DND-41 (cell line): Measurements from ENCODE around the gene GSKIP.

ENCODE experiments used
- EZH2 ChIP-seq: IDR thresholded peaks from 3 replicates; pipeline ENCODE4 v1.6.1; 2012; ENCODE audit warnings: borderline replicate concordance, low read depth, mild to moderate bottlenecking, moderate library complexity, low read length, inconsistent platforms; ENCODE audit not compliant: severe bottlenecking
- TF ChIP-seq, protein P1 (sequence below): IDR thresholded peaks from 2 replicates; pipeline ENCODE4 v1.5.1; 2012; ENCODE audit warnings: borderline replicate concordance, low read length, moderate library complexity, mild to moderate bottlenecking; ENCODE audit not compliant: poor library complexity, severe bottlenecking; ENCODE audit errors: extremely low read depth

DNA sequence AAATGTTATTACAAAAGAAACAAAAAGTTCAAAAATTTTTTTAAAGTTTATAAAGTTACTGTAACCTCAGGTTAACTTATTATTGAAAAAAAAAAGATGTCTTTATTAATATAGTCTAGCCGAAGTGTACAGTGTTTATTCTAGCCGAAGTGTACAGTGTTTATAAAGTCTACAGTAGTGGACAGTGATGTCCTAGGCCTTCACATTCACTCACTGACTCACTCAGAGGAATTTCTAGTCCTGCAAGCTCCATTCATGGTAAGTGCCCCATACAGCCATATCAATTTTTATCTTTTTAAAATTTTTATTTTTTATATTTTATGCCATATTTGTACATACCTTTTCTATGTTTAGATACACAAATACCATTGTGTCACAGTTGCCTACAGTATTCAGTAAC, 10.6 kb upstream of the GSKIP start:
- no peak for TF ChIP-seq EZH2
- TF ChIP-seq, protein P1, sequence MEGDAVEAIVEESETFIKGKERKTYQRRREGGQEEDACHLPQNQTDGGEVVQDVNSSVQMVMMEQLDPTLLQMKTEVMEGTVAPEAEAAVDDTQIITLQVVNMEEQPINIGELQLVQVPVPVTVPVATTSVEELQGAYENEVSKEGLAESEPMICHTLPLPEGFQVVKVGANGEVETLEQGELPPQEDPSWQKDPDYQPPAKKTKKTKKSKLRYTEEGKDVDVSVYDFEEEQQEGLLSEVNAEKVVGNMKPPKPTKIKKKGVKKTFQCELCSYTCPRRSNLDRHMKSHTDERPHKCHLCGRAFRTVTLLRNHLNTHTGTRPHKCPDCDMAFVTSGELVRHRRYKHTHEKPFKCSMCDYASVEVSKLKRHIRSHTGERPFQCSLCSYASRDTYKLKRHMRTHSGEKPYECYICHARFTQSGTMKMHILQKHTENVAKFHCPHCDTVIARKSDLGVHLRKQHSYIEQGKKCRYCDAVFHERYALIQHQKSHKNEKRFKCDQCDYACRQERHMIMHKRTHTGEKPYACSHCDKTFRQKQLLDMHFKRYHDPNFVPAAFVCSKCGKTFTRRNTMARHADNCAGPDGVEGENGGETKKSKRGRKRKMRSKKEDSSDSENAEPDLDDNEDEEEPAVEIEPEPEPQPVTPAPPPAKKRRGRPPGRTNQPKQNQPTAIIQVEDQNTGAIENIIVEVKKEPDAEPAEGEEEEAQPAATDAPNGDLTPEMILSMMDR, result no peak
